ENCODE measurements around the gene ZNF740. TPM values are rescaled to one million over a fixed set of nuclear protein-coding genes. Genes with fewer than 3 reads are reported as not detected.

ZNF740 gene
- total and polyA plus RNA-seq, 7 donors, result 3.3 to 22.8 (median 15.7) TPM

DNA sequence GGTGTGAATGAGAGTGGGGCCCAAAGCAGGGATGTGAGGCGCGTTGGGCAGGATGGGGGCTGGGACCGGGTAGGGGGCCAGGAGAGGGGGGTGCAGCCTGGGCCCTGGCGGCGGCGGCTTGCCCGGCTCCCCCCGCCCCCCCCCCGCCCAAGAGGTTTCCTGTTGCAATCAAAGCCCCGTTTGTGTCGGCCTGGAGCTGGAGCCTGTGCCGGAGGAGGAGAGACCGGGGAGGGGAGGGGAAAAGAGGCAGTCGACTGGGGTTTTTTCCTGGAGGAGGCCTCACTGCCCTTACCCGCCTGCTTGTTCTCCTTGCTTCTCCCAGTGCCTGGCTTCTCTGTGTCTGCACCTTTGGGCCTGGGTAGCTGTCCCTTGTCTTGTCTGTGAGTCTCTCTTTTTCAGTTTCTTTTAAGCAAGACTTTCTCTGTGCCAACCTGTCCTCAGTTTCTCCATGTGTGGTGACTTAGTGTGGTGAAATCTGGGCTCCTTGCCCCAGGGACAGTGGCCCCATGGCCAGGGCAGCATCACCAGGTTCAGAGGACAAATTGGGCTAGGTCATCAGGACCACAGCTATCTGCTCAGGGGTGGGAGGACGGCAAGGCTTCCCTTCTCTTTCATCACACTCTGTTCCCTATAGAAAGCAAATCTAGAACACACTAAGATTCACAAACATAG, 43.0 kb downstream of the ZNF740 start:
- TF ChIP-seq, protein P1, sequence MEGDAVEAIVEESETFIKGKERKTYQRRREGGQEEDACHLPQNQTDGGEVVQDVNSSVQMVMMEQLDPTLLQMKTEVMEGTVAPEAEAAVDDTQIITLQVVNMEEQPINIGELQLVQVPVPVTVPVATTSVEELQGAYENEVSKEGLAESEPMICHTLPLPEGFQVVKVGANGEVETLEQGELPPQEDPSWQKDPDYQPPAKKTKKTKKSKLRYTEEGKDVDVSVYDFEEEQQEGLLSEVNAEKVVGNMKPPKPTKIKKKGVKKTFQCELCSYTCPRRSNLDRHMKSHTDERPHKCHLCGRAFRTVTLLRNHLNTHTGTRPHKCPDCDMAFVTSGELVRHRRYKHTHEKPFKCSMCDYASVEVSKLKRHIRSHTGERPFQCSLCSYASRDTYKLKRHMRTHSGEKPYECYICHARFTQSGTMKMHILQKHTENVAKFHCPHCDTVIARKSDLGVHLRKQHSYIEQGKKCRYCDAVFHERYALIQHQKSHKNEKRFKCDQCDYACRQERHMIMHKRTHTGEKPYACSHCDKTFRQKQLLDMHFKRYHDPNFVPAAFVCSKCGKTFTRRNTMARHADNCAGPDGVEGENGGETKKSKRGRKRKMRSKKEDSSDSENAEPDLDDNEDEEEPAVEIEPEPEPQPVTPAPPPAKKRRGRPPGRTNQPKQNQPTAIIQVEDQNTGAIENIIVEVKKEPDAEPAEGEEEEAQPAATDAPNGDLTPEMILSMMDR (IDR thresholded peaks at IDR 0.05), result no peak
- Histone ChIP-seq H3K9me3 (no peaks in the 10 kb centered on the region), H3K4me3 (no peak overlapping the region), H3K27me3 (ENCODE audit: insufficient read depth in 3 of 3, low read length in 2 of 3) (no peaks in the 10 kb centered on the region), H3K36me3 (ENCODE audit: insufficient read depth in 1 of 2, low read depth in 1 of 2) (no peaks in the 10 kb centered on the region), H3K27ac (peak overlapping the region; percentile 46), H3K4me1 (peaks cover 20% of the 10 kb centered on the region)
- DNase-seq (peak in 1 of 2 donors; percentile 78), ATAC-seq (no peak)
- WGBS, 3 donors, result 32 to 52% (median 39%) methylated on average over 8 to 16 of the region's 16 CpGs
- intact Hi-C loops (cut with DNase I), result loop anchor here in 1 of 2 donors (5.0 kb wide), 1 partner anchor 229 kb away; the partner anchor contains the start of gene PCBP2

DNA sequence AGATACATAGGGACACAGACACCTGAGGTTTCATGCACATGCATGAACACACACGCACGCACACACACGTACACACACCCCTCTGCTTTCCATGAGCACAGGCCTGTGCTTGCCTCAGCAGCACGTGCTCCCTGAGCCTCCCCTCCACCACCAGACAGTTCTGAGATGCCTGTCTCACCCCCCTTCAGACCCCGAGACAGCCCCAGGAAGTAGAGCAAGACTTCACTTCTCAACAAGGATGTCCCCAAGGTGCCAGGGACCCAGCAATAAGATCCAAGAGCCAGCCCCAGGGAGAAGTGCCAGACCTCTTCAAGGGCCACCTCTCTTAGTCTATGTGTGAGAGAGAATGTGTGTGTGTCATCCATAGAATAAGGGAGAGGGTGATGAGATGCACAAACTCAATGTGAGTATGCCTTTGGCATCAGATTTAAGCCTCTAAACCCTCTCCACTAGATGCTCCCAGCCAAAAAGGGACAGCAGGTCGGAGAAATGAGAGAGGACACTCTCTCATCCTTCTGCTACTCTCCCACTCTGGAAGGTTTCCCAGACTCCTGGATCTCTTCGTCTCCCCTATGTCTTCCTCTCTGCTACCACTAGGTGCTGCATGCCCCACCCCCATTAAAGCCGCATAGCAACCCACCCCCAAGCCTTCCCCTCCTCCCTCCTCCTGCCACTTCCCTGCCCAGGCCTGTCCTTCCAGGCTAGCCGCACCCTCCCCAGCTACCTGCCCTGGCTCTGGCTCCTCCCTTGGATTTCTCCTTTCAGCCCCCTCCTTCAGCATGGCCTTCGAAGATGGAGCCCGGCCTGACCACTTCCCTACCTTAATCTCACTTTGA, 43.8 kb downstream of the ZNF740 start:
- ATAC-seq, result no peak
- WGBS, 3 donors, result 69 to 74% (median 70%) methylated on average over 11 of the region's 11 CpGs
- H3K4me1 ChIP-seq, result peaks cover 19% of the 10 kb centered on the region

DNA sequence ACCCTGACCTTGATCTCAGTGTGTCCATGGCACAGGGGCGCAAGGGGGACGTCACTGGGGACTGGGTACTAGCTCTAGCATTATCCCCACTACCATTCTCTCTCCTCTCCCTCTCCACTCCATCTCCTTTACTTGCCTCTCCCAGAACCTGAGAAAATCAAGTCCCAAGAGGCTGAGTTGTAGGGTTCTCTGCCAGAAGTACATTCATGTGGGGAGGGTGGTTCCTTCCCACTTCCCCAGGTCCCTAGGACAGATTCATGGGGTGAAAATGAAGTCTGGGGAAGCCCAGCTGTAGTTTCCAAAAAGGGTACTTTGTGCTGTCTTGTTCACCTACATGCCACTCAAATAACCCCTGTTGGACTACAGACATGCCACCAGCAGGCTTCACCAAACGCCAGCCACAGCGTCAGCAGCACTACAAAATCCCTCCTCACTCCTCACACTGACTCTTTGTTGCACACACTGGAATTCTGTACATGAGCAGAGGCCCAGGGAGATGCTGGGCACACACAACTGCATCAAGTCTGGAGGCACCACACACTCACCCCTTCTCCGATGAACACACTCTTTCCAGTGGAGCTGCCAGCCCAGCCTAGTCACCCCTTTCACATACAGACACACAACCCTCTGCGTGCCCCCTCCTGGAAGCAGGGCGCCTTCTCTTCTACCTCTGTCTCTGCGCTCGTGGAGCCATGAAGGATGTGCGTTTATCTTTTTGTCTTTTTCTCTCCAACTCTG, 44.5 kb downstream of the ZNF740 start:
- no peaks in the 10 kb centered on the region for H3K9me3 ChIP-seq
- ATAC-seq (no peak), DNase-seq (peak in 1 of 2 donors; percentile 20)
- no peak overlapping the region for H3K27ac ChIP-seq
- TF ChIP-seq, protein P1 (IDR thresholded peaks at IDR 0.05), result no peak
- intact Hi-C loops (cut with DNase I), result loop anchor here in 1 of 2 donors (5.0 kb wide), 1 partner anchor 227 kb away; the partner anchor contains the start of gene PCBP2
- WGBS, 3 donors, result 84 to 86% (median 86%) methylated on average over 10 of the region's 10 CpGs
- no peaks in the 10 kb centered on the region for H3K36me3 ChIP-seq (ENCODE audit: insufficient read depth in 1 of 2, low read depth in 1 of 2)
- H3K4me1 ChIP-seq, result peaks cover 19% of the 10 kb centered on the region
- H3K27me3 ChIP-seq (ENCODE audit: insufficient read depth in 3 of 3, low read length in 2 of 3), result no peaks in the 10 kb centered on the region
- no peak overlapping the region for H3K4me3 ChIP-seq

More for the DNA sequence above, 43.8 kb downstream of the ZNF740 start:
- Histone ChIP-seq H3K4me3 (no peak overlapping the region), H3K27ac (no peak overlapping the region), H3K9me3 (no peaks in the 10 kb centered on the region), H3K27me3 (ENCODE audit: insufficient read depth in 3 of 3, low read length in 2 of 3) (no peaks in the 10 kb centered on the region), H3K36me3 (ENCODE audit: insufficient read depth in 1 of 2, low read depth in 1 of 2) (no peaks in the 10 kb centered on the region)
- intact Hi-C loops (cut with DNase I), result loop anchor here in 1 of 2 donors (5.0 kb wide), 1 partner anchor 228 kb away; the partner anchor contains the start of gene PCBP2
- DNase-seq, result peak in 1 of 2 donors; percentile 30
- TF ChIP-seq, protein P1 (IDR thresholded peaks at IDR 0.05), result no peak

DNA sequence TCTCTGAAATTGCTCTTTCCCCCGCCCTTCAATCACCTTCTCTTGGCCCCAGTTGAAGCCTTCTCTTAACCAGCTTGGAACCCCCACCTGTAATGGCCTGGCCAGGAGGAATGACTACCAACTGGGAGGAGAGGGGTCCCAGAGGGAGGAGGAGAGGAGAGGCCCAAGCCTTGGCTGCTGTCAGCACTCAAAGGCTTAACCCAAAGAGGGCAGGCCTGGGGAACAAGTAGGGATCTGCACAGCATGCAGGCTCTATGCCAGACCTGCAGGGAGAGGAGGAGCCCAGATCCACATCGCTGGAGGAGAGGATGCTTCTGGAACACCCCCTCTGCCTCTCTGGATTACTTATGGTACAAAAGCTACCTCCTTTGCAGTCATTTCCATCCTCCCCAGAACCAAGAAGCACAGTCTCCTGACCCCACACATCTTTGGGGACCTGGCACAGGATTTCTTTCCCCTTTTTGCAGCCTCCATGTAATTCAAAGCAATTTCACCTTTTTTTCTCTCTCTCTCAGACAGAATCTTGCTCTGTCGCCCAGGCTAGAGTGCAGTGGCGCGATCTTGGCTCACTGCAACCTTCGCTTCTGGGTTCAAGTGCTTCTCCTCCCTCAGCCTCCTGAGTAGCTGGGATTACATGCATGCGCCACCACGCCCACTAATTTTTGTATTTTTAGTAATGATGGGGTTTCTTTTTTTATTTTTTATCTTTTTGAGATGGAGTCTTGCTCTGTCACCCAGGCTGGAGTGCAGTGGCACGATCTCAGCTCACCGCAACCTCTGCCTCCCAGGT, 45.3 kb downstream of the ZNF740 start:
- intact Hi-C loops (cut with DNase I), result no loop called here
- Histone ChIP-seq H3K36me3 (ENCODE audit: insufficient read depth in 1 of 2, low read depth in 1 of 2) (no peaks in the 10 kb centered on the region), H3K4me1 (peaks cover 19% of the 10 kb centered on the region), H3K4me3 (no peak overlapping the region), H3K27ac (no peak overlapping the region), H3K9me3 (no peaks in the 10 kb centered on the region), H3K27me3 (ENCODE audit: insufficient read depth in 3 of 3, low read length in 2 of 3) (no peaks in the 10 kb centered on the region)
- TF ChIP-seq, protein P1 (IDR thresholded peaks at IDR 0.05), result no peak
- DNase-seq, result peak in 1 of 2 donors; percentile 27
- WGBS, 3 donors, result 87 to 91% (median 90%) methylated on average over 8 to 10 of the region's 10 CpGs
- ATAC-seq, result no peak
